ENCODE measurements around the gene LDLRAD4. TPM values are rescaled to one million over a fixed set of nuclear protein-coding genes. Genes with fewer than 3 reads are reported as not detected.

LDLRAD4 gene
- total RNA-seq = 0.39 and 0.73 TPM in 2 replicates

GRCh38 chr18:13218368-13218991, at the start of gene LDLRAD4:
Gene LDLRAD4 (plus strand): TSS chr18:13218760.

Small RNA genes lying within 50 kb of the gene (small RNA-seq; reads per million reads assigned to genes)
- gene MIR4526 (not detected), gene MIR5190 (not detected)

Other genes starting within 250 kb of the LDLRAD4 start
- gene CEP192, start 227.4 kb upstream of the LDLRAD4 start, total RNA-seq = 28.7 and 40.3 TPM in 2 replicates